Measurements from ENCODE around the gene TMEM161A.

TMEM161A gene

DNA sequence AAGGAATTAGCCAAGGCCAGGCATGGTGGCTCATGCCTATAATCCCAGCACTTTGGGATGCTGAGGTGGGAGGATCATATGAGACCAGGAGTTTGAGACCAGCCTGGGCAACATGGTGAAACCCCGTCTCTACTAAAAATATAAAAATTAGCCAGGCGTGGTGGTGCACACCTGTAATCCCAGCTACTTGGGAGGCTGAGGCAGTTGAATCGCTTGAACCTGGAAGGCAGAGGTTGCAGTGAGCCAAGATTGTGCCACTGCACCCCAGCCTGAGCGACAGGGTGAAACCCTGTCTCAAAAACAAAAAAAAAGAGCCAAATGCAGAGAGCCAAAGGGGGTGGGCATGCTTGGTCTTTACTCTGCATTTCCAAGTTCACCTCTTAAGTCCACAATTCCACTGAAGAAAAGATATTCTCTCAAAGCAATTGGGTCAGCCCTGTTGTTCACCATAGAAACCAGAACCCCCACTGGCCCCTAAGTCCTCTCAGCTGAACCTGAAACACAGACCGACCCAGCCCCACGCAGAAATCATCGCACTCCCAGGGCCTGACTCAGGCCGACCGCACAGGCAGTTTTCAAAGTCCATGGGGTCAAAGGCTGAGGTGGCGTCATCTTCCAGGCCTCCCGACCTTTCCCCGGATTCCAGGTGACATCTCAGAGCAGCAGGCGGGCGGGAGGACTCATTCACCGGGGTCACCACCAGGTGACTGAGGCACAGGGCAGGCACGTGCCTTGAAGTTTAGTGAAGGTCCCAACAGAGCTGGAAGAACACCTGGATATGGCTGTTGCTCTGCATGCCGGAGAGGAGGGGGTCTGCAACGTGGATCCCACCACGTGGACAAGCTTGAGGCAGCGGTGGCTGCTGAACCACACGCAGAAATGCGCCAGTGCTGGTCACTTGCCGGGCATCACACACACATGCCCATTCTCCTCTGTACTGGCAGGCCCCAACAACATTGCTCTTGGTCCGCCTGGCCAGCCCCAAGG lies 41.3 kb downstream of the TMEM161A start:
- DNase-seq (ENCODE audit: low spot score) = no peak

DNA sequence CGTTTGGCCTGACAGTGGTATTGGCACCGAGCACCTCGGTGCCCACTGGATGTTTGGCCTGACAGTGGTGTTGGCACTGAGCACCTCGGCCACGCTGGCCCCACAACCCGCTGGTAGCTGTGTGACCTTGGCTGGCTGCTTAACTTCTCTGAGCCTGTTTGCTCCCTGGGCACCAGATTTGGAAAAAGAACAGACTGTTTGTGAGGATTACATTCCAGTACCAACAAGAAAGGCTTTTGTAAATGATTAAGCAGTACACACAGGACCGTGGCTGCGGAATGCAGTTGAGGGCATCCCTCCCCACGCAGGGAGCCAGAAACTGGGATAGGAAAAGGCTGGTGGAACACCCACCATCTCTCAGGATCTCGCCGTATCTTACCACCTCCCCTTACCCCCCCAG lies 42.6 kb downstream of the TMEM161A start:
- no peak for DNase-seq (ENCODE audit: low spot score)

DNA sequence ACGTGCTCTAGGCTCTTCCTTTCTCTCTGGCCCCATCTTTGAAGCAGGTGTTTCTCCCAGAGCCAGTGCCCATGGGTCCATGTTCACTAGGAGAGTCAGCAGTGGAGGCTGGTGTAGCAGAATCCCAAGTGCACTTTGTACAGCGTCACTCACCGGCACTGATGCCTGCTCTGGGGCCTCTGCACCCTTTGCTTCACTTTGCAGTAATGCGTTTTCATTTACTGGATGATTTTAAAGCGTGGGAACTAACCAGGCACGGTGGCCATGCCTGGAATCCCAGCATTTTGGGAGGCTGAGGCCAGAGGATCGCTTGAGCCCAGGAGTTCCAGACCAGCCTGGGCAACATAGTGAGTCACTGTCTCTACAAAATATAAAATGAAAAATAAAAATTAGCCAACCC lies 43.8 kb downstream of the TMEM161A start:
- no peak for DNase-seq (ENCODE audit: low spot score)

DNA sequence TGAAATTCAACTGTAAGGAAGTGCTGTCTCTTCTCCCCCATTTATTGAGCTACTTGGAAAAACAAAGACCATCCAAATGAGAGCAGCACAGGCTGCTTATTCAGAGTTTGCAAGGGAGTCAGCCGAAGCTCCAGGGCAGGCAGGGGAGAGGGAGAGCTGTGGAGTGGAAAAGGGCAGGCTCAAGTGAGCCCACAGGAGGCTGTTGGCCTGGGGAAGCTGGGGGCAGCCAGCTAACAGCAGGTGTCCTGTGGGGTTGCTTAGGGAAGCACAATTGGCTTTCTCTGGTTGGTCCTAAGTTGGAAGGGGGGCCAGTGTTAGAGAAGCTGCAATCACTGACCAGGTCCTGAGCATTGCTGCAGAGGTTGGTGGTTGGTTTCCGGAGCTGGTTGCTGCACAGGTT lies 50.6 kb downstream of the TMEM161A start:
- DNase-seq (ENCODE audit: low spot score) = no peak

DNA sequence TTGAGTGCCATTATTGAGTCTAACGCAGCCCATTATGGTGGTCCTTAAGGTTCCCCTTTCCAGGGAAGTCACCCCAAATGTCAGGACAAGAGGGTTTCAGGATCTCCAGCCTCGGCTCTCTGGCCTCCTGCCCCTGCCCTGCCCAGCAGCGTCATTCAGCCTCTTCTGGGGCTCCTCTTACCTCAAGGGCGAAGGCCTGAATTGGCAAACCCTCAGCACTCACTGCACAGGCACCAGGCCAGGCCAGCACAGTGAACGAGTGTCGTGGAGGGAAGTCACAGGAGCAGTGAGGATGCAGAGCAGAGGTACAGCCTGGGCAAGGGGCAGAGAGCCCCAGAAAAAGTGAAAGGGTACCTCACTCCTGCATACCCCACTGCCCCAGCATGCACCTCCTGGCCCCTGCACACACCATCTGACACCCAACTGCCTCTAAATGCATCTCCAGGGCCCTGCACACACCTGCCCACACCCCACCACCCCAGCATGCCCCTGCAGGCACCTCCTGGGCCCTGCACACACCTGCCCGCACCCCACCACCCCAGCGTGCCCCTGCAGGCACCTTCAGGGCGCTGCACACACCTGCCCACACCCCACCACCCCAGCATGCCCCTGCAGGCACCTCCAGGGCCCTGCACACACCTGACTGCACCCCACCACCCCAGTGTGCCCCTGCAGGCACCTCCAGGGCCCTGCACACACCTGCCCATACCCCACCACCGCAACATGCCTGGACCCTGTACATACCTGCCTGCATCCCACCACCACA lies 54.7 kb downstream of the TMEM161A start:
- DNase-seq (ENCODE audit: low spot score) = no peak

DNA sequence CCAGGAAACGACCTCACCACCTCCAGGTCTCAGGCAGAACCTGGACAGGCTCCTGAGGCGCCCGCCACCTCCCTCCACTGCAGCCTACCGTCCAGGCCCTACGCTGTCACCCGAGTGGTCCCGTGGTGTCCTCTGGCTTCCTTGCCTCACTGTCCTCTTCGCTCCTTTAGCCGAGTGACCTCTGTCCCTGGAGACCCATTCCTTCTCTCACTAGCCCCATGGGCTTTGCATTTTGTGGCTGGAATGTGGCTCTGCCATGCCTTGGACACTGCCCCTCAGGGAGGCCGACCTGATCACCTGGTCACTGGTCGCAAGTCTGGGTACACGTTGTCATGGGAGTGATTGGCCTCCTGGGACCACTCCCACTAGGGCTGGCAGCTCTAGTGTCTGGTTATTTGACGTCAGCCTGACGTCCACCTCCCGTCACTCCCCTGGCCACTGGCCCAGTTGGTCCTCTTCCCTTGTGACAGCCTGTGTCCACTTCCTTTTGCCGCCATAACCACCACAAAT lies 56.6 kb downstream of the TMEM161A start:
- no peak for DNase-seq (ENCODE audit: low spot score)

DNA sequence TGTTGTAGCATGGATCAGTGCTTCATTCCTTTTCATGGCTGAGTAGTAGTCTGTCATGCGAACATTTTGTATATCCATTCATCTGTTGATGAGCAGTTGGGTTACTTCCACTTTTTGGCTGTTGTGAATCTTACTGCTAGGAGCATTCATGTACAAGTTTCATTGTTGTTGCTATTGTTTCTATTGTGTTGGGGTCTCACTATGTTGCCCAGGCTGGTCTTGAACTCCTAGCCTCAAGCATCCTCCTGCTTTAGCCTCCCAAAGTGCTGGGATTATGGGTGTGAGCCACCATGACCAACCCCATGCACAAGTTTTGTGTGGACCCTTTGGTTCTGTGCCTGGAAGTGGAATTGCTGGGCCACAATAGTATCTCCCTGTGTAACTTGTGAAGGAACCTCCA lies 58.7 kb downstream of the TMEM161A start:
- no peak for DNase-seq (ENCODE audit: low spot score)

DNA sequence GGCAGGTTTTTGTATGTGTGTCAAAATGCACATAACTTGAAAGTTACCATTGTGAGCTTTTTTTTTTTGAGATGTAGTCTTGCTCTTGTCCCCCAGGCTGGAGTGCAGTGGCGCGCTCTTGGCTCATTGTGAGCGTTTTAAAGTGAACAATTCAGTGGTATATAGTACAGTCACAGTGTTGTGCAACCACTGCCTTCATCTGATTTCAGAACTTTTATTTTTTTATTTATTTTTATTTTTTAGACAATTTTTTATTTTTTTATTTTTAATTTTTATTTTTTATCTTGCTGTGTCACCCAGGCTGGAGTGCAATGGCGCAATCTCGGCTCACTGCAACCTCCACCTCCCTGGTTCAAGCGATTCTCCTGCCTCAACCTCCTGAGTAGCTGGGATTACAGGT lies 59.5 kb downstream of the TMEM161A start:
- DNase-seq (ENCODE audit: low spot score) = no peak

DNA sequence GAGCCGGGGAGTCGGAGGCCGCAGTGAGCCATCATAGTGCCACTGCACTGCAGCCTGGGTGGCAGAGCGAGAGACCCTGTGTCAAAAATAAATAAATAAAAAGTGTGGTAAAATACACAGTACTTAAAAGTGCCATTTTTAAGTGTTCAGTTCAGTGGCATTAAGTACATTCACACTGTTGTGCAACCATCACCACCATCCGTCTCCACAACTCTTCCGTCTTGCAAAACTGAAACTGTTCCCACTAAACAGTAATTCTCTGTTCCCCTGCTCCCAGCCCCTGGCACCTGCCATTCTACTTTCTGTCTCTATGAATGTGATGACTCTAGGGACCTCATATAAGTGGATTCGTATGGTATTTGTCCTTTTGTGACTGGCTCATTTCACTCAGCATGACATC lies 61.2 kb downstream of the TMEM161A start:
- no peak for DNase-seq (ENCODE audit: low spot score)

DNA sequence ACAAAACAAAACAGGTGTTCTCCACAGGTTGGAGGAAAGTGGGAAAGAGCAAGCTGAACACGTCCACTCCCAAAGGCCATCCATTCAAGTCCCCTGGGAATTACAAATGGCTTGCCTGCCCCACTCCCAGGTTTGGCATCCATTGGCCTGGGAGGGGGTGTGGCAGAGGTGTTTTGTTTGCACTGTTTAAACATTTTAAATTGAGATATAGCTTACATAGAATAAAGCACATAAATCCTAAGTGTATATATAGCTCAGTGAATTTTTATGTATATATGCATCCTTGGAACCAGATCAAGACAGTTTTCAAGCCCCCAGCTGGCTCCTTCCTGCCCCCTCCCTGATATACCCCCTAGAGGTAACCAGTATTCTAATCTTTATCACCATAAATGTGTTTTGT lies 61.8 kb downstream of the TMEM161A start:
- DNase-seq (ENCODE audit: low spot score) = no peak

DNA sequence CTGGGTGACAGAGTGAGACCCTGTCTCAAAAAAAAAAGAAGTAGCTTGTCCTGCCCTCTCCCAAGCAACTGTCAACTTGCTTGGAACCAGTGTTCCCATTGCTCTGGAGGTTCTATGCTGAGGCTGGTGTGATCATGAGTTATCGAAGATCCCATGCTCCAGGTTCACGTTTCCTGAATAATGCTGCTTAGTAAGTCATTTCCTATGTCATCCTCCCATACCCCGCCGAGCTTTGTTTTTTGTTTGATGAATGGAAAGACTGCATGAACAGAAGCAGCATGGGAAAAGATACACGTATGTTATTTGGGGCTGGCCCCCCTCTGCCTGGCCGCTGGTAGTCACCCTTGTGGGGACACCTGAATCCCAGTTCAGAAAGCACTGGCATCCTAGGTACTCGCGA lies 63.2 kb downstream of the TMEM161A start:
- no peak for DNase-seq (ENCODE audit: low spot score)

DNA sequence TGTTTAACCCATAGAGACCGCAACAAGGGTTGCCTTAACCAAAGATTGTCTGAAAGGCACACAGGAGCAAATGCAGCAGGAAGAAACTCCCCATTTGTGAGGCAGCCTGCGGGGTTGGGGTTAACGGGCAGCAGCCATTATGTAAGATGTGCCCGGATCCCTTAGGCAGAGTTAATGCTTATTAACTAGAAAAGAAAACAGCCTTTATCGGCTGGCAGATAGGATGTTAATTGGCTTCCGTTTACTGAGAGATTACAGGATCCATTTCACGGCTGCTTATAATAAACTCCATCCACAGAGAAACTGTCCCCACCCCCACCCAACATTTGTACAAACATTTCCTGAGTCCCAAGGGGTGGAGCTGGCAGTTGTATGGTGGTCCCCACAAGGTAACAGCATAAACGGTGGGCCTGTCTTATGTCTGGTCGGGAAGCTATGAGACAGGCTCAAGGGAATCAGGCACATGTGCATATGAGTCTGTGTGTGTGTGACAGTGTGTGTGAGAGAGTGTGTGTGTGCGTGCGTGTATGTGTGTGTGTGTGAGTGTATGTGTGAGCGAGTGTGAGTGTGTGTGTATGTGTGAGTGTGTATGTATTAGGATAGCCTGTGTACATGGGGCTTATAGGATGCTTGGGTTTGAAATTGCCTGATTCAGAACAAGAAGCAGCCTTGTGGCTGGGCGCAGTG lies 63.9 kb downstream of the TMEM161A start:
- DNase-seq (ENCODE audit: low spot score) = no peak

DNA sequence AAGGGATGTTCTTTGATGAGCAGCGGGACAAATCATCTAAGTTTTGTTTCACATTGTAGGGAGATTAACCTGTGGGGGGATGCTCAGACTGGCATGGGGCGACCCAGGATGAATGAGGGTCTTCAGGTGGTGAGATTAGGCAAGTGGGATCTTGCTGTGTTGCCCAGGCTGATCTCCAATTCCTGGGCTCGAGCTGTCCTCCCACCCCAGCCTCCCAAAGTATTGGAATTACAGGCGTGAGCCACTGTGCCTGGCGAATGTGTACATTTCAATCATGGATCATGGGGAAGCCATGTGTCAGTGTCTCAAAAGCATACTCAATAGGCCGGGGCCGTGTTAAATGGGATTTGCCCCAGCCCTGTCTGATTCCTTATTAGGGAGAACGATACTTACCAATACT lies 66.4 kb downstream of the TMEM161A start:
- no peak for DNase-seq (ENCODE audit: low spot score)

Data from cerebellar cortex (tissue), 1 donor.